Skeletal muscle tissue (tissue), 4 donors: ENCODE measurements around the gene EIF4A3. TPM values are rescaled to one million over a fixed set of nuclear protein-coding genes. Genes with fewer than 3 reads are reported as not detected.

ENCODE experiments used
- H3K27ac ChIP-seq: one replicate; pipeline ENCODE4 v1.7.0; 2013; ENCODE audit warnings: mild to moderate bottlenecking, low read depth, low read length, inconsistent platforms
- H3K27me3 ChIP-seq, 3 donors: one replicate each; pipeline ENCODE4 v1.7.0; 2013; ENCODE audit warnings: low read length in 3 of 3; ENCODE audit not compliant: control insufficient read depth in 3 of 3, insufficient read depth in 3 of 3
- H3K36me3 ChIP-seq, 3 donors: one replicate each; pipeline ENCODE4 v1.7.0; 2013; ENCODE audit warnings: low read length in 3 of 3; ENCODE audit not compliant: control insufficient read depth in 3 of 3, insufficient read depth in 3 of 3
- H3K4me1 ChIP-seq, 3 donors: one replicate each; pipeline ENCODE4 v1.7.0; 2013; ENCODE audit warnings: low read length in 3 of 3, mild to moderate bottlenecking in 3 of 3; ENCODE audit not compliant: control insufficient read depth in 3 of 3, insufficient read depth in 3 of 3
- H3K4me3 ChIP-seq, 3 donors: one replicate each; pipeline ENCODE4 v1.7.0; 2013; ENCODE audit warnings: low read length in 3 of 3
- H3K9ac ChIP-seq, 3 donors: one replicate each; pipeline ENCODE4 v1.7.0; 2013; ENCODE audit warnings: low read length in 3 of 3, mild to moderate bottlenecking in 3 of 3, moderate library complexity in 2 of 3, low read depth in 1 of 3
- H3K9me3 ChIP-seq, 3 donors: one replicate each; pipeline ENCODE4 v1.7.0; 2013; ENCODE audit warnings: low read length in 3 of 3; ENCODE audit not compliant: control insufficient read depth in 3 of 3
- total RNA-seq: library from RNA; depleted of rRNA; stranded (reverse); fragments of >200 nt; gene quantifications from one replicate; pipeline ENCODE4 v1.2.3, GENCODE V29; 2014
- donor health status: Osteomylitis.

Gene EIF4A3
- total RNA-seq, 1 donor from 2014 or later, result 71.5 TPM

DNA sequence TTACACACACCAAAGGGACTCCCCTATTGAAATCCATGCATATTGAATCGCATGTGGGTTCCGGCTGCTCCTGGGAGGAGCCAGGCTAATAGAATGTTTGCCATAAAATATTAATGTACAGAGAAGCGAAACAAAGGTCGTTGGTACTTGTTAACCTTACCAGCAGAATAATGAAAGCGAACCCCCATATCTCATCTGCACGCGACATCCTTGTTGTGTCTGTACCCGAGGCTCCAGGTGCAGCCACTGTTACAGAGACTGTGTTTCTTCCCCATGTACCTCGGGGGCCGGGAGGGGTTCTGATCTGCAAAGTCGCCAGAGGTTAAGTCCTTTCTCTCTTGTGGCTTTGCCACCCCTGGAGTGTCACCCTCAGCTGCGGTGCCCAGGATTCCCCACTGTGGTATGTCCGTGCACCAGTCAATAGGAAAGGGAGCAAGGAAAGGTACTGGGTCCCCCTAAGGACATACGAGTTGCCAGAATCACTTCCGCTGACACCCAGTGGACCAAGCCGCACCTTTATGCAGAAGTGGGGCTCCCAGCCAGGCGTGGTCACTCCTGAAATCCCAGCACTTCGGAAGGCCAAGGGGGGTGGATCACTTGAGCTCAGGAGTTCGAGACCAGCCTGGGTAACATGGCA is 43.4 kb downstream of the EIF4A3 start:
- Histone ChIP-seq H3K4me1 (peaks cover 11 to 14% (median 13%) of the 10 kb centered on the region in 3 donors), H3K36me3 (peaks cover 0 to 13% (median 3%) of the 10 kb centered on the region in 3 donors), H3K9ac (no peak overlapping the region), H3K27me3 (no peaks in the 10 kb centered on the region), H3K4me3 (no peak overlapping the region), H3K9me3 (no peaks in the 10 kb centered on the region), H3K27ac (no peak overlapping the region)

DNA sequence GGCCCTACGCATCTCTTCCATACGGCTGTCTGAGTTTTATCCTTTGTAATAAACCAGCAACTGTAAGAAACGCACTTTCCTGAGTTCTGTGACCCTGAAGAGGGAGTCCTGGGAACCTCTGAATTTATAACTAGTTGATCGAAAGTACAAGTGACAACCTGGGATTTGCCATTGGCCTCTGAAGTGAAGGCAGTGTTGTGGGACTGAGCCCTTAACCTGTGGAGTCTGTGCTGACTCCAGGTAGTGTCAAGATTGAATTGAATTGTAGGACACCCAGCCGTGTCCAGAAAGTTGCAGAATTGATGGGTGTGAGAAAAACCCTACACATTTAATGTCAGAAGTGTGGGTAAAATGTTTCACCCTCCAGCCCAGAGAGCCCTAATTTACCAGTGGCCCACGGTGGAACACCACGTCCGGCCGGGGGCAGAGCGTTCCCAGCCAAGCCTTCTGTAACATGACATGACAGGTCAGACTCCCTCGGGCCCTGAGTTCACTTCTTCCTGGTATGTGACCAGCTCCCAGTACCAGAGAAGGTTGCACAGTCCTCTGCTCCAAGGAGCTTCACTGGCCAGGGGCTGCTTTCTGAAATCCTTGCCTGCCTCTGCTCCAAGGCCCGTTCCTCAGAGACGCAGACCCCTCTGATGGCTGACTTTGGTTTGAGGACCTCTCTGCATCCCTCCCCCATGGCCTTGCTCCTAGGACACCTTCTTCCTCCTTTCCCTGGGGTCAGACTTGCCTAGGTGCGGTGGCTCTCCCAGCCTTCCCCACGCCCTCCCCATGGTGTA is 44.1 kb downstream of the EIF4A3 start:
- H3K4me3 ChIP-seq, result peak overlapping the region in 1 of 3 donors; percentile 96
- peaks cover 0 to 8% (median 1%) of the 10 kb centered on the region in 3 donors for H3K36me3 ChIP-seq
- H3K9me3 ChIP-seq, result no peaks in the 10 kb centered on the region
- H3K9ac ChIP-seq, result no peak overlapping the region
- H3K27ac ChIP-seq, result no peak overlapping the region
- peaks cover 11 to 14% (median 13%) of the 10 kb centered on the region in 3 donors for H3K4me1 ChIP-seq
- H3K27me3 ChIP-seq, result no peaks in the 10 kb centered on the region

DNA sequence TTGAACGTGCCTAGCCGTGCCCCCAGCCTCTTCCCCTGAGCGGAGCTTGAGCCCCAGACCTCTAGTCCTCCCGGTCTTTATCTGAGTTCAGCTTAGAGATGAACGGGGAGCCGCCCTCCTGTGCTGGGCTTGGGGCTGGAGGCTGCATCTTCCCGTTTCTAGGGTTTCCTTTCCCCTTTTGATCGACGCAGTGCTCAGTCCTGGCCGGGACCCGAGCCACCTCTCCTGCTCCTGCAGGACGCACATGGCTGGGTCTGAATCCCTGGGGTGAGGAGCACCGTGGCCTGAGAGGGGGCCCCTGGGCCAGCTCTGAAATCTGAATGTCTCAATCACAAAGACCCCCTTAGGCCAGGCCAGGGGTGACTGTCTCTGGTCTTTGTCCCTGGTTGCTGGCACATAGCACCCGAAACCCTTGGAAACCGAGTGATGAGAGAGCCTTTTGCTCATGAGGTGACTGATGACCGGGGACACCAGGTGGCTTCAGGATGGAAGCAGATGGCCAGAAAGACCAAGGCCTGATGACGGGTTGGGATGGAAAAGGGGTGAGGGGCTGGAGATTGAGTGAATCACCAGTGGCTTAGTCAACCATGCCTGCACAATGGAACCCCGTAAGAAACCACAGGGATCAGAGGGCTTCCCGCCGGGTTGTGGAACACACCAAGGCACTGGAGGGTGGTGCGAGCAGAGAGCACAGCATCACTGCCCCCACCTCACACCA is 44.8 kb downstream of the EIF4A3 start:
- peak overlapping the region; percentile 81 to 98 (median 96) for H3K4me3 ChIP-seq
- no peaks in the 10 kb centered on the region for H3K9me3 ChIP-seq
- H3K27me3 ChIP-seq, result no peaks in the 10 kb centered on the region
- H3K4me1 ChIP-seq, result peaks cover 11 to 14% (median 13%) of the 10 kb centered on the region in 3 donors
- peaks cover 0 to 6% (median 0%) of the 10 kb centered on the region in 3 donors for H3K36me3 ChIP-seq
- peak overlapping the region; percentile 79 to 96 (median 84) for H3K9ac ChIP-seq
- H3K27ac ChIP-seq, result peak overlapping the region; percentile 37

DNA sequence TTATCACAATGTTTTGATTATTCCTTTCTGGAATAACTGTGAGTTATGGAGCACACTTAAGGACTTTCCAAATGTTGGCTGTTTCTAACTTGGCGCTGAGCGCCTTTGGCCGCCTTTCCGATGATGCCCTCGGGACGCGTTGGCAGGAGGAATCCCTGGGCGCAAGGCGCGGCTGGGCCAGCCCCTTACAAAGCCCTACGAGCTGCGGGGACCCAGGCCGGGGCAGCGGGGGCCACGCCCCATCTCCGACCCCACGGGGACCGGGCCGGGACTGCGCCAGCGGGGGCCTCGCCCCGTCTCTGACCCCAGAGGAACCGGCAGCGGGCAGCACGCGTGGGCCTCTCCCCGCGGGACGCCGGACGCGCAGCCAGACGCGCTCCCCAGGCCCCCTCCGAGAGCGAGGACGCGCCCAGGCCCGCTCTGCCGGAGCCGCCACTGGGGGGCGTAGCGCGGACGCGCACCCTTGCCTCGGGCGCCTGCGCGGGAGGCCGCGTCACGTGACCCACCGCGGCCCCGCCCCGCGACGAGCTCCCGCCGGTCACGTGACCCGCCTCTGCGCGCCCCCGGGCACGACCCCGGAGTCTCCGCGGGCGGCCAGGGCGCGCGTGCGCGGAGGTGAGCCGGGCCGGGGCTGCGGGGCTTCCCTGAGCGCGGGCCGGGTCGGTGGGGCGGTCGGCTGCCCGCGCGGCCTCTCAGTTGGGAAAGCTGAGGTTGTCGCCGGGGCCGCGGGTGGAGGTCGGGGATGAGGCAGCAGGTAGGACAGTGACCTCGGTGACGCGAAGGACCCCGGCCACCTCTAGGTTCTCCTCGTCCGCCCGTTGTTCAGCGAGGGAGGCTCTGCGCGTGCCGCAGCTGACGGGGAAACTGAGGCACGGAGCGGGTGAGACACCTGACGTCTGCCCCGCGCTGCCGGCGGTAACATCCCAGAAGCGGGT is 45.6 kb downstream of the EIF4A3 start, which contains the start of gene GAA:
Gene GAA (plus strand): TSS at position 571 of the 935 bp plus-strand sequence. CDS start 3,006 bp downstream, outside the sequence.
- Histone ChIP-seq H3K27me3 (no peaks in the 10 kb centered on the region), H3K9ac (peak within 1 kb of the TSS; percentile 80 to 96 (median 84)), H3K4me1 (peaks cover 11 to 14% (median 13%) of the 10 kb centered on the region in 3 donors), H3K27ac (peak within 1 kb of the TSS; percentile 88), H3K4me3 (peak within 1 kb of the TSS; percentile 81 to 98 (median 96)), H3K9me3 (no peaks in the 10 kb centered on the region), H3K36me3 (peaks cover 0 to 6% (median 0%) of the 10 kb centered on the region in 3 donors)

DNA sequence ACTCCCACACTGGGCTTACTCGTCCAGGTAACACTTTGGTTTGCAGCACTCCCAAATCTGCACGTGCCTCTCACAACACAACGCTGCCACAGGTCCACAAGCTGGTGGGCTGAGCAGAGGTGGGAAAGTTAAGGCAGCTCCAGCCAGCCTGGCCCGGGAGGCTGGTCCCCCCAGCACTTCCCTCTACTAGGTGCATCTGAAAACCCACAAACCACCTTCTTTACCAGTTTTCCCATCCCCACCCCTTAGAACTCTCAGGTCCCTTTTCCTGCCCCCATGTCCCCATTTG is 46.9 kb downstream of the EIF4A3 start:
- no peak overlapping the region for H3K4me3 ChIP-seq
- no peaks in the 10 kb centered on the region for H3K9me3 ChIP-seq
- H3K27me3 ChIP-seq, result no peaks in the 10 kb centered on the region
- H3K27ac ChIP-seq, result no peak overlapping the region
- H3K36me3 ChIP-seq, result peaks cover 0 to 3% (median 0%) of the 10 kb centered on the region in 3 donors
- H3K9ac ChIP-seq, result peak overlapping the region in 1 of 3 donors; percentile 16
- H3K4me1 ChIP-seq, result peaks cover 11 to 14% (median 13%) of the 10 kb centered on the region in 3 donors

DNA sequence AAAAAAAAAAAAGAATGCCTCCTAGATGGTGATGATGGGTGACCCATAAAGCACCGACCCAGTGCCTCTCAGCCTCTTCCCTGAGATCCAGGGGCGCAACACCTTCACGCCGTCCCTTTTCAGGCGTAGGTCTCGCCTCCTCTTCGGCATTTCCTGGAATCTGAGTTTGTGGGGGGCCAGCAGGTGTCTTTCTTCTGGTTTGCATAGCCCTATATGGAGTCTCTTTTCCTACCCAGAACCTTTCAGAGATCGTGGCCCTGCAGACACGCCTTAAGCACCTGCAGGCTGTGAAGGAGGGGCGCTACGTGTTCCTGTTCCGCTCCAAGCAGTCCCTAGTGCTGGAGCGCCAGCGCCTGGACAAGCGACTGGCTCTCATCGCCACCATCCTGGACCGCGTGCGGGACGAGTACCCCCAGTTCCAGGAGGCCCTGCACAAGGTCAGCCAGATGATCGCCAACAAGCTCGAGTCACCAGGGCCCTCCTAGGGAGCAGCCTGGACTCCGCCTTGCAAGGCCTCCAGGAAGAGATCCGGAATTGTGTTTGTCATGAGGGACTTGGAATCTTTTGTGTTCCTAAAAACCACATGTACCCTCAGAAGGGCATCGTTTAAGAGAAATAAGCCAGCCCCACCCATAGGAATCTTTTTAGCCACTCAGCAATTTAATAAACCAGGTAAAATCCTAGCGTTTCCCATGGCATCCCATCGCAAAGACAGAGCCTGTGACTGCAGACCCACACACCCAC is 47.5 kb downstream of the EIF4A3 start:
- Histone ChIP-seq H3K27me3 (no peaks in the 10 kb centered on the region), H3K9ac (no peak overlapping the region), H3K36me3 (peaks cover 0 to 3% (median 0%) of the 10 kb centered on the region in 3 donors), H3K9me3 (no peaks in the 10 kb centered on the region), H3K4me3 (no peak overlapping the region), H3K4me1 (peaks cover 11 to 14% (median 13%) of the 10 kb centered on the region in 3 donors), H3K27ac (no peak overlapping the region)

DNA sequence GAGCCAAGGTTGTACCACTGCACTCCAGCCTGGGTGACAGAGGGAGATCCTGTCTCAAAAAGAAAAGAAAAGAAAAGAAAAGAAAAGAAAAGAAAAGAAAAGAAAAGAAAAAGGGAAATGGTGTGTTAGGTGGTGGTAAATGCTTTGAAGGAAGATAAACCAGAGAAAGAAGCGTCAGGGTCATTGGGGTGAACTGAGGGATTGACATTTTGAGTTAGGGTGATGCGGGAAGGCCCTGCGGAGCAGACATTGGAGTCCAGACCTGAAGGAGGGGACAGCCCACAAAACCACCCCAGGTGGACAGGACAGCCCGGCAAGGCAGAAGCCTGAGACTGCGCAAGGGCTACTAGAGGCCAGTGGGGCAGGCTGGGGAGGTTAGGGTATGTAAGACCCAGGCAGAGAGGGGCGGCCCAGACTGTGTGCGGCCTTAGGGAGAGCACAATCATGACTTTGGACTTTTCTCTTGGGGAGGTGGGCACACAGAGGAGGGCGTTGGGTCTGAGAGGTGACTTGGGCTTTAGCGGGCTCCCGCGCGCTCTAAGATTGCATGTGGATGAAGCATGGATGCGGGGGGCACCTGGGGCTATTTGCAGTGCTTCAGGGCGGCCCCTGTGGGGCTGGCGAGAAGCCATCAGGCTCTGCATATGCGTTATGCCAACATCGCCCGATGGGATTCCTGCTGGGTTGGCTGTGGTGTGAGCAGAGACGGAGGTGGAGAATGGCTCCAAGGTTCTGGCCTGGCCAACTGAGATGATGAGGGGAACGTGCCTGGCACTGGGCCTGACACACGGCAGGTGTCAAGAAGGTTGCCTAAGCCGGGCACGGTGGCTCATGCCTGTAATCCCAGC is 48.9 kb downstream of the EIF4A3 start:
- H3K27me3 ChIP-seq, result no peaks in the 10 kb centered on the region
- peaks cover 11 to 14% (median 13%) of the 10 kb centered on the region in 3 donors for H3K4me1 ChIP-seq
- H3K9ac ChIP-seq, result no peak overlapping the region
- no peak overlapping the region for H3K27ac ChIP-seq
- H3K4me3 ChIP-seq, result no peak overlapping the region
- no peaks in the 10 kb centered on the region for H3K9me3 ChIP-seq
- peaks cover 0 to 3% (median 0%) of the 10 kb centered on the region in 3 donors for H3K36me3 ChIP-seq

DNA sequence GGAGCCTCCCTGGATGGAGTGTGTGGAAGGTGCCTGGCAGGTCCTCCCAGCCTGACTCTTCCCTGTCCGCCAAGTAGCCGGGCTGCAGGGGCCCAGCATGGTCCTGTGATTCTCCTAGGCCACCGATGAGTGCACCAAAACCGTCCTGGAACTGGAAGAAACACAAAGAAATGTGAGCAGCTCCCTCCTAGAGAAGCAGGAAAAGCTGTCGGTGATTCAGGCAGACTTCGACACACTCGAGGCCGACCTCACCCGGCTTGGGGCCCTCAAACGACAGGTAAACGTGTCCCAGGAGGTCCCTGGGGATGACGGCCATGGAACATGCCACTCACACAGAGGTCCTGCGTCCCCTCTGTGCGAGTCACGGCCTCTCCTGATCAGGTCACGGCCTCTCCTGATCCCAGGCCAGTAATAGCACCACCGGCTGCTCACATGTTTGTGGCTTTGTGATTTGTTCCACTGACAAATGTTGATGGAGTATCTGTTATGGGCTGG is 49.8 kb downstream of the EIF4A3 start:
- H3K9me3 ChIP-seq, result no peaks in the 10 kb centered on the region
- H3K27me3 ChIP-seq, result no peaks in the 10 kb centered on the region
- H3K9ac ChIP-seq, result no peak overlapping the region
- no peak overlapping the region for H3K27ac ChIP-seq
- H3K4me1 ChIP-seq, result peaks cover 6 to 10% (median 7%) of the 10 kb centered on the region in 3 donors
- H3K36me3 ChIP-seq, result peaks cover 0 to 3% (median 0%) of the 10 kb centered on the region in 3 donors
- H3K4me3 ChIP-seq, result no peak overlapping the region
